ENCODE results near the gene ARGFX.
"Not testable (repeated sequence)": the region's sequence is repeated elsewhere in the genome, so short reads cannot be mapped to it uniquely, and the experiment has no call there.

Gene ARGFX

GRCh38 chr3:121567649-121568048 lies at the start of gene ARGFX:
TSS of gene ARGFX (plus strand) at chr3:121567949. CDS start at chr3:121570714, 2,765 bp downstream.
- DNase-seq = no peak

GRCh38 chr3:121517953-121518655 lies 49.6 kb upstream of the ARGFX start:
- no peak for DNase-seq

- no peak for DNase-seq
These were observed 47.2 kb upstream of the ARGFX start for GRCh38 chr3:121520510-121520909.

- DNase-seq = no peak
These were observed 38.4 kb upstream of the ARGFX start for GRCh38 chr3:121529308-121529707.

GRCh38 chr3:121531269-121531668 lies 36.5 kb upstream of the ARGFX start:
- no peak for DNase-seq

GRCh38 chr3:121542924-121543323 lies 24.8 kb upstream of the ARGFX start:
- no peak for DNase-seq

GRCh38 chr3:121545049-121545573 lies 22.6 kb upstream of the ARGFX start:
- no peak for DNase-seq

- DNase-seq = peak; percentile 58 to 78 (median 75)
These were observed 21.9 kb upstream of the ARGFX start, which contains the start of gene POLQ for GRCh38 chr3:121545574-121546455. TSS of gene POLQ (minus strand) at chr3:121545988. CDS start at chr3:121545877, 111 bp downstream.

GRCh38 chr3:121552379-121552778 lies 15.4 kb upstream of the ARGFX start:
- DNase-seq = no peak

GRCh38 chr3:121552797-121553196 lies 15.0 kb upstream of the ARGFX start:
- DNase-seq = no peak

GRCh38 chr3:121557426-121557934 lies 10.3 kb upstream of the ARGFX start:
- no peak for DNase-seq

GRCh38 chr3:121562148-121562547 lies 5.6 kb upstream of the ARGFX start:
- DNase-seq = no peak

- DNase-seq = no peak
These were observed 976 bp upstream of the ARGFX start for GRCh38 chr3:121566773-121567172.

GRCh38 chr3:121574449-121574848 lies 6.7 kb downstream of the ARGFX start:
- no peak for DNase-seq

GRCh38 chr3:121581691-121582090 lies 13.9 kb downstream of the ARGFX start:
- no peak for DNase-seq

- DNase-seq = no peak
These were observed 16.7 kb downstream of the ARGFX start for GRCh38 chr3:121584418-121584817.

GRCh38 chr3:121592856-121593702 lies 25.3 kb downstream of the ARGFX start, which contains the start of gene FBXO40:
TSS of gene FBXO40 (plus strand) at chr3:121593379. CDS start at chr3:121620576, 27,197 bp downstream.
- DNase-seq = no peak

- DNase-seq = not testable (repeated sequence)
These were observed 26.1 kb downstream of the ARGFX start for GRCh38 chr3:121593806-121594205.

GRCh38 chr3:121594850-121595249 lies 27.1 kb downstream of the ARGFX start:
- DNase-seq = no peak

- DNase-seq = no peak
These were observed 28.1 kb downstream of the ARGFX start for GRCh38 chr3:121595765-121596406.

GRCh38 chr3:121598564-121598963 lies 30.8 kb downstream of the ARGFX start:
- no peak for DNase-seq

GRCh38 chr3:121599900-121600299 lies 32.2 kb downstream of the ARGFX start:
- not testable (repeated sequence) for DNase-seq

All from activated CD4-positive, CD25-positive, alpha-beta regulatory T cell (primary cell).